ENCODE results near the gene UBE2M.

- TF ChIP-seq EP300 (IDR thresholded peaks at IDR 0.05) = peak; percentile 84 to 85
- TF ChIP-seq CTCF (IDR thresholded peaks at IDR 0.05) = peak in 2 of 5 experiments; percentile 20 to 28
Measured at GRCh38 chr19:58558623-58559274, 338 bp upstream of the UBE2M start.
